A673 (cell line): ENCODE measurements around the gene RELN. TPM values are rescaled to one million over a fixed set of nuclear protein-coding genes. Genes with fewer than 3 reads are reported as not detected.

Experiments
- BruUV-seq: library from RNA; stranded (reverse); fragments of 400-500 nt; replicated peaks from 2 replicates; lab custom pipeline; 2021; lab: Mats Ljungman, UMichigan
- CTCF ChIA-PET: fragments of 300-600 bp; sonication (Branson Sonifier 250); formaldehyde crosslinking; loops from one replicate; lab custom pipeline; 2022; ENCODE audit warnings: antibody characterized with exemption; lab: Charles Lee
- POLR2A ChIA-PET: fragments of 300-600 bp; sonication (Branson Sonifier 250); formaldehyde crosslinking; loops from one replicate; lab custom pipeline; 2022; ENCODE audit warnings: antibody characterized with exemption; ENCODE audit not compliant: low non-redundant PET; lab: Charles Lee
- DNase-seq: peaks from one replicate; pipeline ENCODE4 v3.0.0-alpha.2; 2015; ENCODE audit warnings: low spot score
- H3K27ac ChIP-seq: fragments of 200-600 bp; sonication (generic); 2 replicates; pipeline ENCODE4 v1.5.1; 2016; ENCODE audit warnings: mixed run types, low read depth, mild to moderate bottlenecking, mixed read lengths, antibody characterized with exemption, low read length; ENCODE audit not compliant: poor library complexity, severe bottlenecking
- H3K27me3 ChIP-seq: fragments of 200-600 bp; sonication (generic); replicated peaks from 2 replicates; pipeline ENCODE4 v1.6.1; 2017; ENCODE audit warnings: mixed run types, low read depth, mild to moderate bottlenecking, mixed read lengths, antibody characterized with exemption, low read length; ENCODE audit not compliant: insufficient read depth, poor library complexity
- H3K36me3 ChIP-seq: fragments of 200-600 bp; sonication (generic); 2 replicates; pipeline ENCODE4 v1.6.1; 2016; ENCODE audit warnings: mixed run types, mild to moderate bottlenecking, mixed read lengths, antibody characterized with exemption, low read length; ENCODE audit not compliant: insufficient read depth, poor library complexity, severe bottlenecking
- H3K4me1 ChIP-seq: fragments of 200-600 bp; sonication (generic); 2 replicates; pipeline ENCODE4 v1.6.1; 2017; ENCODE audit warnings: mixed run types, mild to moderate bottlenecking, mixed read lengths, antibody characterized with exemption, low read length; ENCODE audit not compliant: insufficient read depth, poor library complexity, severe bottlenecking
- H3K4me3 ChIP-seq: fragments of 200-600 bp; sonication (generic); 2 replicates; pipeline ENCODE4 v1.5.1; 2016; ENCODE audit warnings: low read depth, mixed run types, mild to moderate bottlenecking, mixed read lengths, low read length; ENCODE audit not compliant: poor library complexity, severe bottlenecking
- H3K9me3 ChIP-seq: fragments of 200-600 bp; sonication (generic); 2 replicates; pipeline ENCODE4 v1.6.1; 2016; ENCODE audit warnings: mixed run types, low read depth, mild to moderate bottlenecking, mixed read lengths, antibody characterized with exemption, low read length; ENCODE audit not compliant: poor library complexity, severe bottlenecking
- EZH2 ChIP-seq: fragments of 200-600 bp; sonication (generic); IDR thresholded peaks from 2 replicates; pipeline ENCODE4 v1.6.1; 2017; ENCODE audit warnings: borderline replicate concordance, low read depth, mild to moderate bottlenecking, mixed read lengths, antibody characterized with exemption, low read length; ENCODE audit not compliant: poor library complexity, severe bottlenecking
- intact Hi-C: fragments of 100-400 bp; cut with micrococcal nuclease; formaldehyde crosslinking; loops from one replicate; pipeline ENCODE4 v1.10.0; 2022; ENCODE audit not compliant: unreplicated experiment
- total RNA-seq: library from RNA; stranded (reverse); gene quantifications from 2 replicates; pipeline ENCODE4 v1.2.3, GENCODE V29; 2021
- TF ChIP-seq, protein P1 (sequence below): fragments of 300-800, 200-600 bp; sonication (generic); conservative IDR thresholded peaks from 2 replicates; pipeline ENCODE4 v1.5.1; 2017; ENCODE audit warnings: low read depth, mild to moderate bottlenecking, antibody characterized with exemption, low read length, moderate library complexity, mixed read lengths

Gene RELN
- total RNA-seq, 1 experiment from 2014 or later = not detected

DNA sequence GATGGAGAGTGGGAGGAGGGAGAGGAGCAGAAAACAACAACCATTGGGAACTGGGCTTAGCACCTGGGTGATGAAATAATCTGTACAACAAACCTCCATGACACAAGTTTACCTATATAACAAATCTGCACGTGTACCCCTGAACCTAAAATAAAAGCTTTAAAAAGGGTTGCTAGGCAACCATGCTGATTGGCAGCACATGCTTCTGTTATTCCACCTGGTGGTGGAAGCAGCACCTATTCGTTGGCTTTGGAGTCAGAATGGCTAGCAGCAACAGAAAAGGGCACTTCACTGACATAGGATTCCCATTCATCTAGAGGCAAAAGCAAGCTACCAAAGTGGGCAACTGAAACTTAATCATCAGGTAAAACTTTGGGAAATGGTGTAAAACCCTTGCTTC, 57.1 kb downstream of the RELN start:
- intact Hi-C loops = no loop called here
- Histone ChIP-seq H3K27me3 (peaks cover 32% of the 10 kb centered on the region), H3K4me1 (no peaks in the 10 kb centered on the region), H3K36me3 (no peaks in the 10 kb centered on the region), H3K27ac (no peak overlapping the region), H3K9me3 (no peaks in the 10 kb centered on the region), H3K4me3 (no peak overlapping the region)
- DNase-seq = no peak
- no TSS peak for BruUV-seq
- CTCF ChIA-PET = no interaction called here
- TF ChIP-seq, protein P1, sequence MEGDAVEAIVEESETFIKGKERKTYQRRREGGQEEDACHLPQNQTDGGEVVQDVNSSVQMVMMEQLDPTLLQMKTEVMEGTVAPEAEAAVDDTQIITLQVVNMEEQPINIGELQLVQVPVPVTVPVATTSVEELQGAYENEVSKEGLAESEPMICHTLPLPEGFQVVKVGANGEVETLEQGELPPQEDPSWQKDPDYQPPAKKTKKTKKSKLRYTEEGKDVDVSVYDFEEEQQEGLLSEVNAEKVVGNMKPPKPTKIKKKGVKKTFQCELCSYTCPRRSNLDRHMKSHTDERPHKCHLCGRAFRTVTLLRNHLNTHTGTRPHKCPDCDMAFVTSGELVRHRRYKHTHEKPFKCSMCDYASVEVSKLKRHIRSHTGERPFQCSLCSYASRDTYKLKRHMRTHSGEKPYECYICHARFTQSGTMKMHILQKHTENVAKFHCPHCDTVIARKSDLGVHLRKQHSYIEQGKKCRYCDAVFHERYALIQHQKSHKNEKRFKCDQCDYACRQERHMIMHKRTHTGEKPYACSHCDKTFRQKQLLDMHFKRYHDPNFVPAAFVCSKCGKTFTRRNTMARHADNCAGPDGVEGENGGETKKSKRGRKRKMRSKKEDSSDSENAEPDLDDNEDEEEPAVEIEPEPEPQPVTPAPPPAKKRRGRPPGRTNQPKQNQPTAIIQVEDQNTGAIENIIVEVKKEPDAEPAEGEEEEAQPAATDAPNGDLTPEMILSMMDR = no peak
- no peak for TF ChIP-seq EZH2
- POLR2A ChIA-PET = no interaction called here

DNA sequence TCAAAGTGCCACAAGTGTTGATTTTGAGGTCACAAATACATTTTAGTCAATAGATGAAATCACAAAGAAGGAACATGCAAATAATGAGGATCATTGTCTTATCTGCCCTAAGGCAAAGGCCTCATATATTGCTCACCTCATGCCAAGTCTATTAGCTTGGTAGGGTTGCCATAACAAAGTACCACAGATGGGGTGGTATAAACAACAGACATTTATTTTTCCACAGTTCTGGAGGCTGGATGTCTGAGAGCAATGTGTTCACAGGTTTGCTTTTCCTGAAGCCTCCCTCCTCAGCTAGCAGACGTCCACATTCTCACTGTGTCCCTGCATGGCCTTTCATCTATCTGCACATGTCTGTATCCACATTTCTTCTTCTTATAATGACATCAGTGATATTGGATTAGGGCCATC, 59.6 kb downstream of the RELN start:
- no peaks in the 10 kb centered on the region for H3K36me3 ChIP-seq

DNA sequence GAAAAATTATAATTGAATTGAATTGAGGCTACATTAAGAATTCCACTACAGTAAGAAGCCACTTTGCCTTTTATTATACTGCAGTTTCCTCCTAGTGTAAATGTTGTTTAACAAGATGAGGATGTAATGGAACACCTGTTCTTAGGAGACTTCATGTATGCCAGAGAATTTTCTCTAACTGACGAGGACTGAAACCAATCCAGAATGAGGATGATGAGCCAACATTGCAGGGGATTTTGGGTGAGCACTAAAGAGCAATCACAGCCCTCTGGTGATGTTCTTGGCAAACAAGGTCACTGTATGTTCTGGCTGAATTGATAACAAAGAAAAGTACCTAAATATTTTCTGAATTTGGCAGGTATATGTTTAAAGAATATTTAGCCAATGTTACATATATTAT, 60.9 kb downstream of the RELN start:
- POLR2A ChIA-PET = no interaction called here
- DNase-seq = no peak

More for the DNA sequence above, 59.6 kb downstream of the RELN start:
- no TSS peak for BruUV-seq
- H3K27me3 ChIP-seq = peaks cover 25% of the 10 kb centered on the region
- TF ChIP-seq, protein P1 = no peak
- no peak for TF ChIP-seq EZH2
- H3K4me1 ChIP-seq = no peaks in the 10 kb centered on the region
- CTCF ChIA-PET = no interaction called here
- intact Hi-C loops = no loop called here
- no peak overlapping the region for H3K4me3 ChIP-seq
- no peaks in the 10 kb centered on the region for H3K9me3 ChIP-seq
- POLR2A ChIA-PET = no interaction called here
- no peak for DNase-seq
- H3K27ac ChIP-seq = no peak overlapping the region

More for the DNA sequence above, 60.9 kb downstream of the RELN start:
- no peak overlapping the region for H3K27ac ChIP-seq
- no peaks in the 10 kb centered on the region for H3K4me1 ChIP-seq
- intact Hi-C loops = no loop called here
- CTCF ChIA-PET = no interaction called here
- no peaks in the 10 kb centered on the region for H3K9me3 ChIP-seq
- no peak overlapping the region for H3K4me3 ChIP-seq
- peaks cover 24% of the 10 kb centered on the region for H3K27me3 ChIP-seq
- no peaks in the 10 kb centered on the region for H3K36me3 ChIP-seq
- no TSS peak for BruUV-seq
- TF ChIP-seq, protein P1 = no peak
- TF ChIP-seq EZH2 = no peak
